Psoas muscle (tissue), 8 donors: ENCODE results near the gene TES. TPM values are rescaled to one million over a fixed set of nuclear protein-coding genes. Genes with fewer than 3 reads are reported as not detected.

Experiments used
- ATAC-seq, 4 donors: fragments of 200-7000 bp; cut with Tn5 transposase; one replicate each; pipeline ENCODE4 v1.9.1; 2020; ENCODE audit warnings: moderate library complexity in 3 of 4, mild to moderate bottlenecking in 2 of 4
- DNase-seq, 2 donors: peaks; one replicate each; pipeline ENCODE4 v3.0.0-alpha.2; 2020
- H3K27ac ChIP-seq: fragments of 200-600 bp; one replicate; pipeline ENCODE4 v1.8.0; 2022
- H3K27me3 ChIP-seq, 3 donors: fragments of 200-600 bp in 1 of 3; one replicate each; pipeline versions ENCODE4 v1.6.1 to v1.8.0; 2013 to 2022; ENCODE audit warnings: low read length in 2 of 3, mild to moderate bottlenecking in 2 of 3, moderate library complexity in 1 of 3; ENCODE audit not compliant: insufficient read depth in 3 of 3
- H3K36me3 ChIP-seq, 2 donors: fragments of 200-600 bp in 1 of 2; one replicate each; pipeline versions ENCODE4 v1.6.1 to v1.8.0; 2013 to 2022; ENCODE audit warnings: low read depth in 1 of 2, mild to moderate bottlenecking in 1 of 2, moderate library complexity in 1 of 2; ENCODE audit not compliant: insufficient read depth in 1 of 2
- H3K4me1 ChIP-seq: fragments of 200-600 bp; one replicate; pipeline ENCODE4 v1.8.0; 2022
- H3K4me3 ChIP-seq: fragments of 200-600 bp; one replicate; pipeline ENCODE4 v1.8.0; 2022; ENCODE audit warnings: mild to moderate bottlenecking
- H3K9me3 ChIP-seq: fragments of 200-600 bp; one replicate; pipeline ENCODE4 v1.8.0; 2022
- CTCF ChIP-seq: fragments of 200-600 bp; IDR thresholded peaks from one replicate; pipeline ENCODE4 v1.8.0; 2022; ENCODE audit warnings: antibody characterized with exemption
- WGBS, 3 donors: extraction: QIAGEN DNeasy Blood & Tissue Kit; methylation state at CpG; one replicate each; pipeline versions ENCODE4 v1.1.6 to v1.1.7; 2013; 5-methylcytosine and 5-hydroxymethylcytosine counted together
- intact Hi-C, 2 donors: fragments of 100-400 bp; cut with DNase I; formaldehyde crosslinking; loops; one replicate each; pipeline versions ENCODE4 v1.11.0 to v1.14.2; 2022
- polyA plus RNA-seq, 3 donors: library from polyadenylated mRNA; stranded (reverse); fragments of 200-250 nt; gene quantifications; one replicate each; pipeline ENCODE4 v1.2.3, GENCODE V29; 2013
- total RNA-seq, 4 donors: library from RNA; stranded (reverse); fragmentation: NEBNext Ultra II Directional in 2 of 4; extraction: Animal tissue kit (Norgen Biotek cat#: 25700) in 2 of 4; gene quantifications; one replicate each; pipeline versions ENCODE4 v1.2.1 to v1.2.4, GENCODE V29; 2021 to 2023
- donor health status: healthy with polysubstance abuse.
- donor health status: DM: no; HTN: no; CAD: no; lungs with moderate emphysema.
- donor health status: Bipolar disorder and iron deficiency.
- donor health status: healthy.
- donor health status: DM: yes; HTN: yes; CAD: no.
- donor health status: DM: no; HTN: no; CAD: no.
- donor health status: DM: no; HTN: no; CAD: no.
- donor health status: DM: yes; HTN: yes; CAD: no.

TES gene
- total and polyA plus RNA-seq, 7 donors = 2.9 to 8.1 (median 5.8) TPM

- intact Hi-C loops = no loop called here
- WGBS, 3 donors = 92 to 96% (median 92%) methylated on average over 3 of the region's 3 CpGs
Observed at GRCh38 chr7:116196947-116197346, 13.4 kb upstream of the TES start.

GRCh38 chr7:116197360-116197759, 13.0 kb upstream of the TES start:
- no peak for TF ChIP-seq CTCF
- Histone ChIP-seq H3K9me3 (no peaks in the 10 kb centered on the region), H3K4me1 (no peaks in the 10 kb centered on the region), H3K27ac (no peak overlapping the region), H3K27me3 (no peaks in the 10 kb centered on the region), H3K4me3 (no peak overlapping the region), H3K36me3 (no peaks in the 10 kb centered on the region)
- ATAC-seq (no peak), DNase-seq (no peak)
- intact Hi-C loops = no loop called here
- 92 to 96% (median 96%) methylated on average over 3 of the region's 3 CpGs for WGBS, 3 donors

More at GRCh38 chr7:116196947-116197346, 13.4 kb upstream of the TES start:
- H3K4me1 ChIP-seq = no peaks in the 10 kb centered on the region
- ATAC-seq = no peak
- no peaks in the 10 kb centered on the region for H3K36me3 ChIP-seq
- H3K27me3 ChIP-seq = no peaks in the 10 kb centered on the region
- H3K4me3 ChIP-seq = no peak overlapping the region
- H3K27ac ChIP-seq = no peak overlapping the region
- TF ChIP-seq CTCF = no peak
- no peak for DNase-seq
- no peaks in the 10 kb centered on the region for H3K9me3 ChIP-seq

- DNase-seq (no peak), ATAC-seq (no peak)
- no peak for TF ChIP-seq CTCF
- H3K36me3 ChIP-seq = no peaks in the 10 kb centered on the region
- 93 to 96% (median 93%) methylated on average over 5 of the region's 5 CpGs for WGBS, 3 donors
- no peak overlapping the region for H3K4me3 ChIP-seq
- H3K27me3 ChIP-seq = no peaks in the 10 kb centered on the region
- no peak overlapping the region for H3K27ac ChIP-seq
- intact Hi-C loops = no loop called here
- no peaks in the 10 kb centered on the region for H3K4me1 ChIP-seq
- H3K9me3 ChIP-seq = no peaks in the 10 kb centered on the region
Observed at GRCh38 chr7:116198748-116199410, 11.5 kb upstream of the TES start.

GRCh38 chr7:116200963-116201362, 9.4 kb upstream of the TES start:
- ATAC-seq (no peak), DNase-seq (no peak)
- intact Hi-C loops = no loop called here
- H3K27ac ChIP-seq = no peak overlapping the region
- no peak overlapping the region for H3K4me3 ChIP-seq
- no peaks in the 10 kb centered on the region for H3K4me1 ChIP-seq
- H3K9me3 ChIP-seq = no peaks in the 10 kb centered on the region
- no peak for TF ChIP-seq CTCF
- 68 to 72% (median 70%) methylated on average over 1 of the region's 1 CpG for WGBS, 3 donors
- no peaks in the 10 kb centered on the region for H3K36me3 ChIP-seq
- no peaks in the 10 kb centered on the region for H3K27me3 ChIP-seq

- intact Hi-C loops = no loop called here
- H3K27me3 ChIP-seq = peaks cover 0 to 11% (median 9%) of the 10 kb centered on the region in 3 donors
- no peak overlapping the region for H3K4me3 ChIP-seq
- H3K9me3 ChIP-seq = no peaks in the 10 kb centered on the region
- 68 to 81% (median 81%) methylated on average over 1 of the region's 1 CpG for WGBS, 3 donors
- no peak overlapping the region for H3K27ac ChIP-seq
- TF ChIP-seq CTCF = no peak
- no peaks in the 10 kb centered on the region for H3K4me1 ChIP-seq
- ATAC-seq (no peak), DNase-seq (no peak)
- H3K36me3 ChIP-seq = no peaks in the 10 kb centered on the region
Observed at GRCh38 chr7:116206141-116206540, 4.2 kb upstream of the TES start.
